HG02678 (cell line): ENCODE results near the gene CNOT10.
"Not testable (repeated sequence)": the region's sequence is repeated elsewhere in the genome, so short reads cannot be mapped to it uniquely, and the experiment has no call there.

Source experiments
- ATAC-seq: cut with Tn5 transposase; IDR thresholded peaks from one replicate; pipeline ENCODE4 v1.9.1; 2021; ENCODE audit warnings: mild to moderate bottlenecking, moderate library complexity; ENCODE audit not compliant: unreplicated experiment

Gene CNOT10, protein sequence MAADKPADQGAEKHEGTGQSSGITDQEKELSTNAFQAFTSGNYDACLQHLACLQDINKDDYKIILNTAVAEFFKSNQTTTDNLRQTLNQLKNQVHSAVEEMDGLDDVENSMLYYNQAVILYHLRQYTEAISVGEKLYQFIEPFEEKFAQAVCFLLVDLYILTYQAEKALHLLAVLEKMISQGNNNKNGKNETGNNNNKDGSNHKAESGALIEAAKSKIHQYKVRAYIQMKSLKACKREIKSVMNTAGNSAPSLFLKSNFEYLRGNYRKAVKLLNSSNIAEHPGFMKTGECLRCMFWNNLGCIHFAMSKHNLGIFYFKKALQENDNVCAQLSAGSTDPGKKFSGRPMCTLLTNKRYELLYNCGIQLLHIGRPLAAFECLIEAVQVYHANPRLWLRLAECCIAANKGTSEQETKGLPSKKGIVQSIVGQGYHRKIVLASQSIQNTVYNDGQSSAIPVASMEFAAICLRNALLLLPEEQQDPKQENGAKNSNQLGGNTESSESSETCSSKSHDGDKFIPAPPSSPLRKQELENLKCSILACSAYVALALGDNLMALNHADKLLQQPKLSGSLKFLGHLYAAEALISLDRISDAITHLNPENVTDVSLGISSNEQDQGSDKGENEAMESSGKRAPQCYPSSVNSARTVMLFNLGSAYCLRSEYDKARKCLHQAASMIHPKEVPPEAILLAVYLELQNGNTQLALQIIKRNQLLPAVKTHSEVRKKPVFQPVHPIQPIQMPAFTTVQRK

GRCh38 chr3:32684800-32685542 lies at the start of gene CNOT10:
Gene CNOT10 (plus strand): TSS chr3:32685188. CDS start chr3:32685461, 273 bp downstream.
- ATAC-seq = peak; percentile 98

DNA sequence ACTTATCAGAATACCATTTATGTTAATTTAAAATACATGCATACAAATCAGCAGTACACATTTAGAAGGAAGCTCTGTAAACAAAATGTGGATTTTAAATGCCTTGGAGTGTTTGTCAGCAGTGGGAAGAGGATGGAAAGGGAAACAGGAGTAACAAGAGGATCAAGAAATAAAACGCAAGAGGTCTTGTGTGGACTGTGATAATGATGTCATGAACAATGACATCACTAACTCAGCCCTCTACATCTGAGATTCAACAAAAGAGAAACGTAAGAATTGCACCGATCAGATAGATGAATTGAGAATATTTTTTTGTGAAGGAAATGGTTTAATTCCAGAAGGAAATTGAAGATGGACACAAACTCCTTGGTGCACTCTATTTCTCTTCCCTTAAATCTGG lies 44.0 kb upstream of the CNOT10 start:
- no peak for ATAC-seq

- ATAC-seq = no peak
These were observed 43.6 kb upstream of the CNOT10 start for GRCh38 chr3:32641356-32641755.

DNA sequence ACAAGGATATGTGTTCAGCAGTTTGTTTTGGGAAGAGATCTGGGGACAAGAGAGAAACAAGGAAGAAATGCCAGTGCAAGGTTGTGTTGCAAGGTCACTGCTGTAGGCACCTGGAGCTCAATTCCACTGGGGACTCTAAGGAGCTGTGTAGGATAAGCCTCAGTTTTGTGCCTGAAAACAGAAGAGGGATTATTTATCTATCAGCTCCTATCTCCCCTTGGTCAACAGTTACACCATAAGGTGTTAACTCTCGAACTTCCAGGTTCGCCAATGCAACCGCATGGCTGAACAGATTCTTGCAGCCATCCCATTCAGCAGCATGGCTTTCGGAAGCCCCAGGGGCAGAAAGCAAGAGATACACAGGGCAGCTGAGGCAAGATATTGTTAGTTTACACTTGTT lies 41.6 kb upstream of the CNOT10 start:
- ATAC-seq = no peak

DNA sequence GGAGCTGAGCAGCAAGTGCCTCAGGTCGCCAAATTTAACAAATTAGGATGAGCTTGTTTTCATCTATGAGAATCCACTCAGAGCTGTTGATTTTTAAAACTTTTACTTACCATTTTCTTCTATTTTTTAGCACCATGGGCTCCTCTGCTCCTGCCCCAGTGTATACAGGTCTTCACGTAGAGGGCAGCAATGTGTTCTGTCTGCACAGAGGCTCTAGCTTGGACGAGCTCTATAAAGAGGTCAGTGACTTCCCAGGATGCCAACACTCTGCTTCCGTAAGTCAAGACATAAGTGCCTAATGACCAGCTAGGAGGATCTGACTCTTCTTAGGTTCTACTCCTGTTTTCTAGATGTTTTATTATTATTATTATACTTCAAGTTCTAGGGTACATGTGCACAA lies 41.2 kb upstream of the CNOT10 start:
- ATAC-seq = no peak

- no peak for ATAC-seq
These were observed 40.6 kb upstream of the CNOT10 start for GRCh38 chr3:32644380-32644779.

DNA sequence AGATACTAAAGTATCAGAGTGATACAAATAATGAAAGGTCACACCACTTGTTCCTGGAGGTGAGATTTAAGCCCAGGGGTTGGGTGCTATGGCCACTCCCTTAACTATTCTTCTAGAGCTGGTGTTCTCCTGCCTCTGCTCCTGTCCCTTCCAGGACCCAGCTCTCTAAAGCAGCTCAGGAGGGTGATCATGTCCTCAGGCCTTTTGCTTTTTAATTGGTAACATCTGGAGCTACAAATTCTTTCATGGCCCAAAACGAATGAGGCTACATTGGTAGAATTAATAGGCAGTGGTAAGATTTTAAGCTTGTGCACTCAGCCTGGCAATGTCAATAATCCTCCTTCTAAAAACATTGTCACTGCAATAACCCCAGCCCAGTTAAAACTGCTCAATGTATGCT lies 38.2 kb upstream of the CNOT10 start:
- ATAC-seq = no peak

DNA sequence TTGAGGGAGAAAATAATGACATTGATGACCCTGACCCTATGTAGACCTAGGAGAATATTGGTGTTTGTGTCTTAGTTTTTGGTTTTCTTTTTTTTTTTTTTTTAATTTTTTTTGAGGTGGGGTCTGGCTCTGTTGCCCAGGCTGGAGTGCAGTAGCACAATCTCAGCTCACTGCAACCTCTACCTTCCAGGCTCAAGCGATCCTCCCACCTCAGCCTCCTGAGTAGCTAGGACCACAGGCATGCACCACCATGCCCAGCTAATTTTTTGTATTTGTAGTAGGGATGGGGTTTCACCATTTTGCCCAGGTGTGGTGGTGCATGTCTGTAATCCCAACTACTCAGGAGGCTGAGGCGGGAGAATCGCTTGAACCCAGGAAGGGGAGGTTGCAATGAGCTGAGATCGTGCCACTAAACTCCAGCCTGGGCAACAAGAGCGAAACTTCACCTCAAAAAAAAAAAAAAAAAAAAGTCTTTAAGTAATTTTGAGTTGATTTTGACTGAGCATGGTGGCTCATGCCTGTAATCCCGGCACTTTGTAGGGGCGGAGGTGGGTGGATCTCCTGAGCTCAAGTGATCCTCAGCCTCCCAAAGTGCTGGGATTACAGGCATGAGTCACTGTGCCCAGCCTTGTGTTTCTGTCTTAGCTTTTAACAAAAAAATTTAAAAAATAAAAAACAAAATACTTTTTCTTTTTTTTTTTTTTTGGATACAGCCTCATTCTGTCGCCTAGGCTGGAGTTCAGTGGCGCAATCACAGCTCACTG lies 32.5 kb upstream of the CNOT10 start:
- not testable (repeated sequence) for ATAC-seq

GRCh38 chr3:32655167-32655566 lies 29.8 kb upstream of the CNOT10 start:
- no peak for ATAC-seq

- no peak for ATAC-seq
These were observed 24.4 kb upstream of the CNOT10 start for GRCh38 chr3:32660634-32661033.

GRCh38 chr3:32662647-32663046 lies 22.3 kb upstream of the CNOT10 start:
- no peak for ATAC-seq

GRCh38 chr3:32664630-32665075 lies 20.3 kb upstream of the CNOT10 start:
- not testable (repeated sequence) for ATAC-seq

- ATAC-seq = no peak
These were observed 17.9 kb upstream of the CNOT10 start for GRCh38 chr3:32667072-32667582.

- not testable (repeated sequence) for ATAC-seq
These were observed 15.8 kb upstream of the CNOT10 start for GRCh38 chr3:32669226-32669625.

DNA sequence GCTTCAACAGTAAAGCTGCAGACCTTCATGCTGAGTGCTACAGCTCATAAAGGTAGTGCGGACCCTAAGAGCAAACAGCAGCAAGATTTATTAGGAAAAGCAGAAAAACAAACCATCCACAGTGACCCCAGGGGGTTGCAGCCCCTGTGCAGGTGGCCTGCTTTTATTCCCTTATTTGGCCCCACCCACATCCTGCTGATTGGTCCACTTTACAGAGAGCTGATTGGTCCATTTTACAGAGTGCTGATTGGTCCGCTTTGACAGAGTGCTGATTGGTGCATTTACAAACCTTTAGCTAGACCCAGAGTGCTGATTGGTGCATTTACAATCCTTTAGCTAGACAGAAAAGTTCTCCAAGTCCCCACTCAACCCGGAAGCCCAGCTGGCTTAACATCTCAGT lies 11.3 kb upstream of the CNOT10 start:
- ATAC-seq = not testable (repeated sequence)

- no peak for ATAC-seq
These were observed 9.8 kb upstream of the CNOT10 start for GRCh38 chr3:32675164-32675563.

DNA sequence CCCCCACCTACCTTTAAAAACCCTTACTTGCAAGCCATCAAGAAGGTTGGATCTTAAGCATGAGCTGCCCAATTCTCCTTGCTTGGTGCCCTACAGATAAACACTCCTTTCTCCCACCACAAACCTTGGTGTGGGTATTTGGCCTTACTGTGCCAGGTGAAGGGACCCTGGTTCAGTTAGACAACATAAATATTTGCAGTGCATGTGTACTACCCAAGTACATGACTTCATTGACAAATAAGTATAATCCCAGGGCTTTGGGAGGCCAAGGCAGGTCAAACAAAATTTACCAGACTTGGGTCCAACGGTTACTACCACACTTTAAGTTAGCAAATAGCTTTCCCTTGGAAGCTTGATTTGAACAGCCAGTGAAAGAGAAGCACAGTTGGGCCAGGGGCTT lies 9.3 kb upstream of the CNOT10 start:
- no peak for ATAC-seq

DNA sequence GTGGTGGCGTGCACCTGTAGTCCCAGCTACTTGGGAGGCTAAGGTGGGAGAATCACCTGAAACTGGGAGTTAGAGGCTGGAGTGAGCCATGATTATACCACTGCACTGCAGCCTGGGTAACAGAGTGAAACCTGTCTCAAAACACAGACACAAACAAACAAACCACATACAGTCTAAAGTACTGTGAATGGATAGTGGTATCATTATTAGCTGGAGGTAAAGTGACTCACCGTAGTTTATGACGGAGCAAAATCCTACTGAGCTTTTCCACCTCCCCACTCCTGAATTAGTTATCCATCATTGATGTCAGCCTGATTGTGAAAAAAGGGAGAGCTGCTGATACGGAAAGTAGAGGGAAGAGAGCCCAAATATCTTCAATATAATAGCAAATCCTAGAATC lies 3.2 kb upstream of the CNOT10 start:
- no peak for ATAC-seq

- ATAC-seq = no peak
These were observed 774 bp upstream of the CNOT10 start for GRCh38 chr3:32684029-32684799.
